Fibroblast of lung (primary cell): ENCODE data around the gene FGF14.

Experiments
- CTCF ChIP-seq, 2 donors: IDR thresholded peaks in 1 of 2; conservative IDR thresholded peaks in 1 of 2; 1 replicate in 1 of 2; 2 replicates in 1 of 2; pipeline ENCODE4 v1.5.1; 2011 to 2012; ENCODE audit warnings: low read length in 2 of 2, control low read depth in 1 of 2, inconsistent platforms in 1 of 2, low read depth in 1 of 2, mild to moderate bottlenecking in 1 of 2
- EZH2 ChIP-seq: IDR thresholded peaks from 2 replicates; pipeline ENCODE4 v1.5.1; 2012; ENCODE audit warnings: low read length, control low read depth, mild to moderate bottlenecking; ENCODE audit errors: missing control alignments

- TF ChIP-seq CTCF (conservative IDR thresholded peaks at IDR 0.05 in 1 of 2, IDR thresholded peaks at IDR 0.05 in 1 of 2; ENCODE audit: low read depth in 1 of 2, low read length in 2 of 2) = no peak
- no peak for TF ChIP-seq EZH2
These were observed 352.0 kb downstream of the FGF14 start for GRCh38 chr13:102049853-102050252.
